Peyer's patch (tissue), 4 donors: ENCODE results near the gene MYL12A. TPM values are rescaled to one million over a fixed set of nuclear protein-coding genes. Genes with fewer than 3 reads are reported as not detected.

Experiments used
- DNase-seq, 3 donors: peaks; one replicate each; pipeline ENCODE4 v3.0.0-alpha.2; 2017 to 2019
- H3K27ac ChIP-seq, 4 donors: fragments of 200-600 bp; sonication (generic); one replicate each; pipeline ENCODE4 v1.5.1; 2016 to 2019
- H3K27me3 ChIP-seq, 2 donors: fragments of 200-600 bp; sonication (generic); one replicate each; pipeline ENCODE4 v1.5.1; 2019
- H3K36me3 ChIP-seq, 3 donors: fragments of 200-600 bp; sonication (generic); one replicate each; pipeline ENCODE4 v1.5.1; 2016 to 2019
- H3K4me1 ChIP-seq, 4 donors: fragments of 200-600 bp; sonication (generic); one replicate each; pipeline ENCODE4 v1.5.1; 2016 to 2019
- H3K4me3 ChIP-seq, 4 donors: fragments of 200-600 bp; sonication (generic); 1 replicate in 3 of 4; 2 replicates in 1 of 4; pipeline ENCODE4 v1.5.1; 2016 to 2019; ENCODE audit warnings: mild to moderate bottlenecking in 1 of 4
- H3K9me3 ChIP-seq, 4 donors: fragments of 200-600 bp; sonication (generic); one replicate each; pipeline ENCODE4 v1.5.1; 2016 to 2019; ENCODE audit warnings: mild to moderate bottlenecking in 1 of 4
- POLR2A ChIP-seq, 2 donors: fragments of 450-650 bp; IDR thresholded peaks; one replicate each; pipeline ENCODE4 v1.5.1; 2017; ENCODE audit warnings: antibody characterized with exemption in 2 of 2, mild to moderate bottlenecking in 2 of 2, moderate library complexity in 2 of 2
- total RNA-seq, 4 donors: library from RNA; depleted of rRNA; stranded (reverse); fragments of >200 nt; gene quantifications; one replicate each; pipeline ENCODE4 v1.1.0, GENCODE V29; 2016
- TF ChIP-seq, protein P1 (sequence below), 6 experiments: fragments of 450-650 bp in 4 of 6; fragments of 200-600 bp in 2 of 6; sonication (generic) in 1 of 6; IDR thresholded peaks; one replicate each; pipeline ENCODE4 v1.5.1; 2017 to 2019; ENCODE audit warnings: antibody characterized with exemption in 6 of 6, mild to moderate bottlenecking in 3 of 6, moderate library complexity in 1 of 6

MYL12A gene
- total RNA-seq, 4 donors from 2014 or later: 256 to 401 (median 312) TPM

- Histone ChIP-seq H3K9me3 (peaks cover 0 to 4% (median 2%) of the 10 kb centered on the region in 4 donors), H3K36me3 (no peaks in the 10 kb centered on the region), H3K4me1 (no peaks in the 10 kb centered on the region), H3K27me3 (no peaks in the 10 kb centered on the region), H3K27ac (no peak overlapping the region), H3K4me3 (no peak overlapping the region)
- DNase-seq: no peak
- TF ChIP-seq, protein P1, sequence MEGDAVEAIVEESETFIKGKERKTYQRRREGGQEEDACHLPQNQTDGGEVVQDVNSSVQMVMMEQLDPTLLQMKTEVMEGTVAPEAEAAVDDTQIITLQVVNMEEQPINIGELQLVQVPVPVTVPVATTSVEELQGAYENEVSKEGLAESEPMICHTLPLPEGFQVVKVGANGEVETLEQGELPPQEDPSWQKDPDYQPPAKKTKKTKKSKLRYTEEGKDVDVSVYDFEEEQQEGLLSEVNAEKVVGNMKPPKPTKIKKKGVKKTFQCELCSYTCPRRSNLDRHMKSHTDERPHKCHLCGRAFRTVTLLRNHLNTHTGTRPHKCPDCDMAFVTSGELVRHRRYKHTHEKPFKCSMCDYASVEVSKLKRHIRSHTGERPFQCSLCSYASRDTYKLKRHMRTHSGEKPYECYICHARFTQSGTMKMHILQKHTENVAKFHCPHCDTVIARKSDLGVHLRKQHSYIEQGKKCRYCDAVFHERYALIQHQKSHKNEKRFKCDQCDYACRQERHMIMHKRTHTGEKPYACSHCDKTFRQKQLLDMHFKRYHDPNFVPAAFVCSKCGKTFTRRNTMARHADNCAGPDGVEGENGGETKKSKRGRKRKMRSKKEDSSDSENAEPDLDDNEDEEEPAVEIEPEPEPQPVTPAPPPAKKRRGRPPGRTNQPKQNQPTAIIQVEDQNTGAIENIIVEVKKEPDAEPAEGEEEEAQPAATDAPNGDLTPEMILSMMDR (IDR thresholded peaks at IDR 0.05): peak in 3 of 6 experiments; percentile 31 to 34 (median 33)
- TF ChIP-seq POLR2A (IDR thresholded peaks at IDR 0.05): no peak
Observed at GRCh38 chr18:3238742-3239141, 8.9 kb upstream of the MYL12A start.

DNA sequence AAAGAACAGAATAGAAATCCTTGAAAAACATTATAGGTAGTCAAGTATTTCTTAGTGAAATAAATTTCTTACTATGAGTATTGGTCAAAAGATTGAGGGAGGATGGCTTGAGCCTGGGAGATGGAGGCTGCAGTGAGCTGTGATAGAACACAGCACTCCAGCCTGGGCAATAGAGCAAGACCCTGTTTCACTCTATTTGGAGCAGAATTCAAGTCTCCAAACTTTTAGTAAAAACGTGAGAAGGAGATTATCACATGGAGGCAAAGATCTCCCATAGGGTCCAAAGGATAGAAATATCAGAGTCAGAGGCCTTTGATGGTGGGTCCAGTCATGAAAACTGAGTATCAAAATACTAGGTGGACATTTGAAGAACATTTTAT lies 2.4 kb upstream of the MYL12A start:
- peak overlapping the region in 2 of 4 donors; percentile 79 to 87 for H3K4me3 ChIP-seq
- TF ChIP-seq POLR2A (IDR thresholded peaks at IDR 0.05): no peak
- TF ChIP-seq, protein P1 (IDR thresholded peaks at IDR 0.05): no peak
- peak overlapping the region in 1 of 4 donors; percentile 99 for H3K27ac ChIP-seq
- H3K27me3 ChIP-seq: no peaks in the 10 kb centered on the region
- H3K36me3 ChIP-seq: no peaks in the 10 kb centered on the region
- no peak for DNase-seq
- peaks cover 0 to 24% (median under 1%) of the 10 kb centered on the region in 4 donors for H3K4me1 ChIP-seq
- H3K9me3 ChIP-seq: peaks cover 0 to 4% (median 2%) of the 10 kb centered on the region in 4 donors

- H3K27me3 ChIP-seq: no peaks in the 10 kb centered on the region
- TF ChIP-seq, protein P1 (IDR thresholded peaks at IDR 0.05): peak; percentile 83 to 99 (median 94)
- peak in 1 of 2 donors; percentile 20 for TF ChIP-seq POLR2A (IDR thresholded peaks at IDR 0.05)
- H3K4me1 ChIP-seq: peaks cover 0 to 30% (median under 1%) of the 10 kb centered on the region in 4 donors
- H3K27ac ChIP-seq: peak overlapping the region; percentile 98 to 99 (median 98)
- no peaks in the 10 kb centered on the region for H3K36me3 ChIP-seq
- peaks cover 0 to 4% (median 2%) of the 10 kb centered on the region in 4 donors for H3K9me3 ChIP-seq
- DNase-seq: peak; percentile 85 to 94 (median 91)
- peak overlapping the region; percentile 76 to 88 (median 83) for H3K4me3 ChIP-seq
Observed at GRCh38 chr18:3245853-3246634, 1.6 kb upstream of the MYL12A start.

- peaks cover 0 to 34% (median 3%) of the 10 kb centered on the region in 4 donors for H3K4me1 ChIP-seq
- TF ChIP-seq, protein P1 (IDR thresholded peaks at IDR 0.05): no peak
- TF ChIP-seq POLR2A (IDR thresholded peaks at IDR 0.05): no peak
- DNase-seq: peak; percentile 33 to 62 (median 58)
- peak overlapping the region; percentile 98 to 99 (median 98) for H3K27ac ChIP-seq
- no peaks in the 10 kb centered on the region for H3K27me3 ChIP-seq
- no peaks in the 10 kb centered on the region for H3K36me3 ChIP-seq
- H3K9me3 ChIP-seq: no peaks in the 10 kb centered on the region
- H3K4me3 ChIP-seq: peak overlapping the region; percentile 76 to 88 (median 83)
Observed at GRCh38 chr18:3246635-3247239, 864 bp upstream of the MYL12A start.

DNA sequence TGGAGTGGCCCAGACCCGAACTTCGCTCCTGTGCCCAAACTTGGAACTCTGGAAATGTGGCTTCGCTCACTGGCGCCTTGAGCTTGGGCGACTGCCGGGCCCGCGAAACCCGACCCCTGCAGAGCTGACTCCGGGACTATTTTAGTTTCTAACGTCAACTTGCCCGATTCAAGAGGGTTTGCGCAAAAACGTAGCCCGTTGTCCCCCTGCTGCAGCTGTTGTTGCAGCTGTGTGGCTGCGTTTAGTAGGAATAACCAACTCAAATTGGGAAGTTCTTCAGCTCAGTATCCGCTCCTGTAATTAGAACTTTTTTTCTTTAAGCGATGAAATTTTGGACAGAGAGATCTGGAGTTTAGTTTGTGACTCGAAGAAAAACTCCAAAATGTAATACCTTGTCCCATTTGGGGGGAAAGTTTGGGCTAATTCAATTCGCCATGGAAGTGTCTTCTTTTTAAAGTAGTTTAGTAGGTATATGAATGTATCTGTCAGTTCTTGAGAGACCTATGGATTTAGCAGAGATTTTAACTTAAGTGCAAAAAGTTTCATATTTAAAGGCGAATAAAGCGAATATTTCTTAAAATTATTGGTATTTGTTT lies 559 bp downstream of the MYL12A start:
- no peak for DNase-seq
- H3K4me1 ChIP-seq: peaks cover 0 to 40% (median 6%) of the 10 kb centered on the region in 4 donors
- no peak for TF ChIP-seq POLR2A (IDR thresholded peaks at IDR 0.05)
- TF ChIP-seq, protein P1 (IDR thresholded peaks at IDR 0.05): no peak
- peak overlapping the region; percentile 98 to 99 (median 98) for H3K27ac ChIP-seq
- no peaks in the 10 kb centered on the region for H3K27me3 ChIP-seq
- peak overlapping the region; percentile 76 to 88 (median 83) for H3K4me3 ChIP-seq
- no peaks in the 10 kb centered on the region for H3K9me3 ChIP-seq
- peaks cover 0 to under 1% (median 0%) of the 10 kb centered on the region in 3 donors for H3K36me3 ChIP-seq
